Stimulated activated CD8-positive, alpha-beta memory T cell treated with anti-CD3 and anti-CD28 coated beads, Interleukin-7, amount 100 ng/mL, for 4 hours (primary cell): ENCODE results near the gene RECK.
A peak's percentile ranks its signal among the peaks of the same experiment; 100 is the strongest.
"Not testable (repeated sequence)": the region's sequence is repeated elsewhere in the genome, so short reads cannot be mapped to it uniquely, and the experiment has no call there.

Experiments used
- DNase-seq, 2 donors: peaks; one replicate each; pipeline ENCODE4 v3.0.0-alpha.2; 2020; ENCODE audit warnings: low read depth in 2 of 2

The RECK gene

DNA sequence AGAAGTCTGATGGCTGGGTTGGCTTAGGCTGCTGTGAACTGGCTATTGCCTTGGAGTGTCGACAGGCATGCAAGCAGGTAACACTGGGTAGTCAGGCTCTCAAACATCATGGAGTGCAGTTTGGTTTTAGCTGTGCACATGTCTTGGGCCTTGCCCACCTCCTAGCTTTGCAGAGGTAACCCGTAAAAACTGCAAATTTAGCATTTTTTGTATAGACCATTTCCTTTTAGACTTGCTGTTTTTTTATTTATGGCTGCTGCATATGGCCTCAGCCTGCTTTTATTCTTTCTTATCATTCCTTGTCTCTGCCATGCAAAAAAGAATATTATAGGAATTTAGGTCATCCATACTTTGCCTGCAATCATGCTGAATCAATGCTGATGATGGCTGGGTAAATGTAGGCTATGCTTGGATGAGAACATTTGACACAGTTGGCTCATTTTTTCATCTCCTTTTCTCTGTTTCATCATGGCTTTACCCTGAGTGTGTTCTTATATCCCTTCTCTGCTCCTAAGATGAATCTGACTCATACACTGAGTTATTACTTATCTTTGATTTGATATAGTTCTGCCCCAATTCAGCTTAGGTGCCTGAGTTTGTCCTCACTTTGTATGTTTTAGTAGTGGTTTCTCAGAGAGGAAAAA is 27.2 kb downstream of the RECK start:
- no peak for DNase-seq

DNA sequence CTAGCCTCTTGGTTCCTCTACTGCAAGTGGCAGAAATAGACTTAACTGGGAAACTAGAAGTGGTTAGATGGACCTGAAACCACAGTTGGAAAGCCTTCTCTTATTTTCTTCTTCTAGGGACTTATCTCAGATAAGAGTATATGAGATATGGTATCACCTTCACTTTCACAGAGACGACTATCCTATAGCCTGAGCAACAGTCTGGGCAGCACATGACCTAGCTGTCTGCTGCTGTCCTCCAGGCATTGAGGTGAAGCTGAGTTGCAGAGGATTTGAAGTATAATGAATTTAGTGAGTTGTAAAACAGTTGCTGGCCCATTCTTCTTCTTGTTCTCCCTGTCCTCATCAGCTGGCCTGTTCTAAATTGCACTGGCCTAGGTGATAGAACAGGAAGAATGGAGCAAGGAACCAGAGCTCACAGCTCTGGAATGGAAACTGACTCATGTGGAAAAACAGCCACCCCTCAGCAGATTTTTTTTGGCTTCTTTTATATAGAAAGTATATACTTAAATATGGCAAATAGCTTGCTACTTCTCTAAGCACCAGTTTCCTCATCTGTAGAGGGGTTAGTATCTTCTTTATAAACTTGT is 27.8 kb downstream of the RECK start:
- DNase-seq: no peak

GRCh38 chr9:36074055-36074454 is 37.3 kb downstream of the RECK start:
- DNase-seq: no peak

DNA sequence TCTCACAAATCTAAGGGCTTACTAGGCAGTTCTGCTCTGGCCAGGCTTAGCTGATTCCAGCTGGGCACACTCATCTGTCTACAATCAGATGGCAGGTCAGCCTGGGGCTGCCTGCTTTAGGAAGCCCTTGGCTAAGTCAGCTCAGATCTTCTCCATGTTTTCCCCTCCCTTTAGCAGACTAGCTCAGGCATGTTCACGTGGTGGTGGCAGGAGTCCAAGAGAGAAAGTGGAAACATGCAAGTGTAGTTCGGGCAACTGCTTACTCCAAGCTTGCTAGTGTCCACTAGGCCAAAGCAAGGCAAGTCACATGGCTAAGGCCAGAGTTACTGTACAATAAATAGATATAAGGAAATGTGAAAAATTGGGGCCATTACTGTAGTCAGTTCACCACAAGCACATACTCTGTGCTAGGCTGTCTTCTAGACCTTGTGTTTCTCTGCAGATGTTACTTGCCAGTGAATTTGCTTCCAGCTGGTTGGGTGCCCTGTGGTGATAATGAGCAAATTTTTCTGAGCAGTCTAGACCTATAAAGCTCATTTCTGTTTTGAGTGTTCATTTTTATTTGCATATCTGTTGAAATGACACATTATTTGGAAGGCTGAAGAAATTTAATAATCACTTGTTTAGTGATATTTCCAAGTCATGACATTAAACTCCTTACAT is 38.3 kb downstream of the RECK start:
- DNase-seq: no peak

DNA sequence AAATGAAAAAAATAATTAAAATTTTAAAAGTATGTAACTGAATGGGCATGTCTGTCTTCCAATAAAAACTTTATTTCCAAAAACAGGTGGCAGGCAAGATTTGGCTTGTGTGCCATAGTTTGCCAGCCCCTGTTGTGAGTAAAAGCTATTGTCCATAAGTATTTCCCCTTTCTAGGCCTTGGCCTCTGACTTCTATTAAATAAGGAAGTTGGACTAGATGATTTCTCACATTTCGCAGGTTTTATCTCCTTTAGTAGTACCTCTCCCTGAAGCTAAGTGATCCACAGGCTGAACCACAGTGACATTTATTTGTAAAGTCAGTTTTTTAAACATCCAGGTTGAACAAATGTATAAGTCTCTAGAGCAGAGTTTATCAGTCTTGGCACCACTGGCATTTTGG is 41.3 kb downstream of the RECK start:
- DNase-seq: no peak

DNA sequence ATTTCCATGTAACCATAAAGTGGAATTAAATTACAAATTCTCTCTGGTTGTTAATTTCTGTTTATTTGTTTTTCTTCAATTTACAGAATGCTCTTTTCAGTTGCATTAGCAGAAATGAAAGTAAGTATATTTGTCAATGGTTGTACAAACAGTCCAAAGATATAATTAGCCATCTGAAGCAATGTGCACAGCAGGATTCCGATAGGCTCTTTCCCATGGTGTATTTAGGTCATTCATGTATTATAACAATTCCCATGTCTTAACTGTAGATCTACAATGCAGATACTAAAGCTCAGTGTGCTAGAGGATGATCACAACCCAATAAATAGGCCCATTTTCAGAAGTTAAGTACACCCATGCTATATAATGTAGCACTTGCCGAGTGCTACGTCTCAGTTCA is 43.8 kb downstream of the RECK start:
- no peak for DNase-seq

DNA sequence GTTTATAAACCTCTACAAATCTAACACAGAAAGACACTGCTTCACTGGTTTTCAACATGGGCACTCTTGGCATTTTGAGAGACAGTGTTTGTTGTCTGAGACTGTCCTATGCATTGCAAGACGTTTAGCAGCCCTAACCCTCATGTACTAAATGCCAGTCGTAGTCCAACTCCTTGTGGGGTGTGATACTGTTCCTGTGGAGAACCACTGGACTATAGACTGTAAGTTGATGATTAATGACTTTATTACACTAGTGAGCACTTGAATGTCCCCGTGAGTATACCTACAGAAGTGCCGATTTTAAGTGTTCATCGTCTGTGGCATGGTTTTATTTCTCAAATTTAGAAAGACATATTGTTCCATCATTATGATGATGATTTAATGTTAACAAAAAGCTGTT is 46.2 kb downstream of the RECK start:
- DNase-seq: no peak

DNA sequence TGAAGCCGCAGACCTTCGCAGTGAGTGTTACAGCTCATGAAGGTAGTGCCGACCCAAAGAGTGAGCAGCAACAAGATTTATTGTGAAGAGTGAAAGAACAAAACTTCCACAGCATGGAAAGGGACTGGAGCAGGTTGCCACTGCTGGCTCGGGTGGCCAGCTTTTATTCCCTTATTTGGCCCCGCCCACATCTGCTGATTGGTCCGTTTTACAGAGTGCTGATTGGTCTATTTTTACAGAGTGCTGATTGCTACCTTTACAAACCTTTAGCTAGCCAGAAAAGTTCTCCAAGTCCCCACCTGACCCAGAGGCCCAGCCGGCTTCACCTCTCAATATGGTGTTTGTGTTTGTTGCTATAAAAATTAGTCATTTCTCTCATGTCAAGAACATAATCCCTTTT is 49.7 kb downstream of the RECK start:
- DNase-seq: no peak

- DNase-seq: not testable (repeated sequence)
Measured at GRCh38 chr9:36087054-36087453, 50.3 kb downstream of the RECK start.

GRCh38 chr9:36088020-36088419 is 51.3 kb downstream of the RECK start:
- DNase-seq: no peak

DNA sequence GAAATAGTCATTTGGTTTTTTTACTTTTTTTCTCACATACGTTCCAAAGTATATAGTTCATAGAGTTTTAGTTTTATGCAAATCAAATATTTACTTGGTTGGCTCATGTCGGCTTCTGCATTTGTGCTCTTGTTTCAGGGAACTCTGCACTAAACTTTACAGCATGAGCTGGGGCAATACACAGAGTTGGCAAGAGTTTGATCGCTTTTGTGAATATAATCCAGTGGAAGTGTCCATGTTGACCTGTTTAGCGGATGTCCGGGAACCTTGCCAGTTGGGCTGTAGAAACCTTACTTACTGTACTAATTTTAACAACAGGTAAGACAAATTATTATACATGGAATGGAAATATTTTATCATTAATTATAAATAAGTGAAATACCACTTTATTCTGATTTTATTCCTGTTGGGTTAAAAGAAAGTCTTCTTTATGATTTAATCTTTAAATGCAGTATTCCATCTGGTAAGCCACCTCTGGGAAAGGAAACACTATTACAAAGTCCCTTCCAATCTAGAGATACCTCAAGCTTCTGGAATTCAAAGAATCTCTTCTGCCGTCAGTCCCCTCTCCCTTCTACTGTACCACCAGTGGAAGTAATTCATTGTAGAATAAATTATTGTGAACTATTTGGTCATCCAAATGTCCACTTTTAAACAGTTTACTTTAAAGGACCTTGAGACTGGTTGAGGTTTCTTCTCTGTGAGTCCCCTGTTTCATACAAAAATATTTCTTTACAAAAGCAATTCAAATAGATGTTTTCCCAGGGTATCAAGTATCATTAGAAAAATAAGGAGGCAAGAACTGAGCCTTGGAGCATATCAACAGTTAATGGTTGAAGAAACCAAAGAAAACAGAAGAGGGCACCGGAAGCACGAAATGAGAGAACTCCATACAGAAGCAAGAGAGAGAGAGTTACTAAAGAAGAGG is 54.6 kb downstream of the RECK start:
- DNase-seq: no peak

DNA sequence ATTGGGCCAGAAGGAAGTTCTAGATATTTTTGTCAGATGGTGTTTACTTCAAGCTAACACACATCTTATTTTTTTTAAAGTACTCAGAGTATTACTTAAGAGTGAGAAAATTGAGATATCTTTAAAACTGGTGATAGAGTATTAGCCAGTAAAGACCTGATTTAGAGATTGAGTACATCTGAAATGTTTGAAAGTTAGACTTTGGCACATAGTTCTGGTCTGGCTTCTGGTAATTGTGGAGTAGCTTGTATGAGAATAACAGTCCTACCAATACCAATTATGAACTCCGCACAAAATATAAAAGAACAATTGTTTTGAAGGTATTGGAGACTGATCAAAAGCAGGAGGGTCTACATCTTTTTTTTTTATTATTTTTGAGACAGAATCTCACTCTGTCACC is 55.3 kb downstream of the RECK start:
- no peak for DNase-seq

DNA sequence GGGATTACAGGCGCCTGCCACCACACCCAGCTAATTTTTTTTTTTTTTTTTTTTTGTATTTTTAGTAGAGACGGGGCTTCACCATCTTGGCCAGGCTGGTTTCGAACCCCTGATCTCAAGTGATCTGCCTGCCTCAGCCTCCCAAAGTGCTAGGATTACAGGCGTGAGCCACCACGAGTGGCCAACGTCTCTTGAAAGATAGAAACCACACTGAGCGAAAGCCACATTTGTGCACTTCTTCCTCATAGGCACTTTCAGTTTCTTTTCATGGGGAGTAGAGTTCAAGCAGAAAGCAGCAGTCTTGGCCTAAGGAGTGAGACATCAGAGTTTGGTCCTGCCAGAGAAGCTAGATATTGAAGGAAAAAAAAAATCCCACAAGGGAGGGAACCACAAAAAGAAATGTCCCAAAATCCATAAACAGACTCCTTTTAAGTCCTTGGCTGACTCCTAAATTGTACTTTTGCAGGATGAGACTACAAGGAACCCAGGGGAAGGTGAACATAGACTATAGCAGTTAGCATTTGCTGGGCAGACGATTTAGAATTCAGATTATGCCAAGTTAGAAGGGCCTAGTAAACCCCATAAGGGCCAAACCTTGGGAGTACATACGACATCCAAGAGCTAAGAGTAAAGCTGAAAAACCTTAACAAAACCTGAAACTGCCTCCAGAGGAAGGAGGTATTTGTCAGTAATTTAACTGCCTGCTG is 55.9 kb downstream of the RECK start:
- DNase-seq: peak in 1 of 2 donors; percentile 8

DNA sequence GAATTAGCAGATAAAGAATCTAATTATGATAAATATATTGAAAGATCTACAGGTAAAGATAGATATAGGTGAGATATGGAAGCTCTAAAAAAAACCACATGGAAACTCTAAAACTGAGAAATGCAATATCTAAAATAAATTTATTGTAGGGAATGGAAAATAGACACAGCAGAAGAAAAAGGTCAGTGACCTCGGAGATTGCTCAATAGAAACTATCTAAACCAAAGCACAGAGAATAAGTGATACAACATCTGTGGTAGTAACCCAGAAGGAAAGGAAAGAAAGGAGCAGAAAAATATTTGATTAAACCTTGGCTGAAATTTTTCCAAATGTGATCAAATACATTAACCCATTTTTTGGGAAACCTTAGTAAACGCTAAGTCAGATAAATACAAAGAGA is 56.7 kb downstream of the RECK start:
- DNase-seq: no peak

- DNase-seq: no peak
Measured at GRCh38 chr9:36099718-36100117, 63.0 kb downstream of the RECK start.

GRCh38 chr9:36100532-36100931 is 63.8 kb downstream of the RECK start:
- no peak for DNase-seq

GRCh38 chr9:36101916-36102741 is 65.4 kb downstream of the RECK start:
- DNase-seq: no peak

GRCh38 chr9:36102742-36103495 is 66.2 kb downstream of the RECK start:
- peak; percentile 79 to 87 for DNase-seq

- DNase-seq: no peak
Measured at GRCh38 chr9:36109071-36109470, 72.4 kb downstream of the RECK start.

DNA sequence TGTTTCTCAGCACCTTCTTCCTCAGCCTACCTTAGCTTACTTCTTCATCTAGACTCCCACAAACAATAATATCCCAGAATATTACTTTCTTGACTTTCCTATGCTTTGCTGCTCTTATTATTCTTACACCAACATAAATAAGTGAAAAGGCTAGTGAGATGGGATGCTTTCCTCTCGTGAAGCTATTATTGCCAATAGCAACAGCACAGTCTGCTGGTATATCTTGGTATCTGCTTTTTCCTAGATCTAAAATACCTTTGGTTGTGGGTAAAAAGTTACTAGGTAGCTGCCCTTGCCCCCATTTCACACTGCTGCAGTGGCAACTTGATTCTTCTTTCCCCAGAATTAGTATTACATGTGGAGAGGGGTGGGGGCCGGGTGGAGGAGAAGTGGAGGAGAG is 73.7 kb downstream of the RECK start:
- no peak for DNase-seq
